HG02571 (cell line): ENCODE results near the gene GPR108.

Experiments
- ATAC-seq: cut with Tn5 transposase; IDR thresholded peaks from one replicate; pipeline ENCODE4 v1.9.1; 2021; ENCODE audit warnings: mild to moderate bottlenecking, moderate library complexity; ENCODE audit not compliant: unreplicated experiment

GPR108 gene

GRCh38 chr19:6737873-6738786 is 750 bp upstream of the GPR108 start:
- ATAC-seq = peak; percentile 1

- ATAC-seq = no peak
Measured at GRCh38 chr19:6736917-6737283, 480 bp downstream of the GPR108 start.

GRCh38 chr19:6736169-6736916 is 1.0 kb downstream of the GPR108 start:
- no peak for ATAC-seq

DNA sequence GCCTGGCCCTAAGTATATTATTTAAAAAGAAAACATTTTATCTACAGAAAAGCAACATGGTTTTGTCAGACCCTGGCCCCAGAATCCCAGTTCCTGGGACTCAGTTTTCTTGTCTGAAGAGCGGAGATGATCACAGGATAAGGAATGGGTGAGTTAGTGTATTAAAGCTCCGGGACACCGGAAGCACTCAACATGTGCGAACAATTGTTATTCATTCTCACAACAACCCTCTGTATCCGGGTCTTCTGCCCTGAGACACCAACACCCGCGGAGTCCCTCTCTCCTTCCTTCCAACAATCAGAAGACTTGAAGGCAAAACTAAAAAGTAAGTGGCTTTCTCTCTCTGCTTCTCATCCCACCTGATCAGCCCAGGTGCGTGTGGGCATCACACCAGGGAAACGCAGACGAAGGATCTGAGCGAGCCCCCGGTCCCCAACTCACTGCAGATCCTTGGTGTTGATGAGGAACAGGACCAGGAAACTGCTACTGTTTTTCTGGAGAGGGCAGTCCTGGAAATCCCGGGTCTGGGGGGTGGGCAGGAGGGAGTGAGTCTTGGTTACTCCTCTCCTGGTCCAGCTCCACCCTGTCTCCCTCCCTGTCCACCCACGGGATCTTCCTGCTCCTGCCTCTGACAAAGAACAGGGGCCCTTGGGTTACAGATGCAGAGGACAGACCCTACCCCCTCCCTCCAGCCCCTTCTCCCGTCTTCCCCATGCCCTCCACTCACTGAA is 2.0 kb downstream of the GPR108 start:
- no peak for ATAC-seq

GRCh38 chr19:6734096-6734696 is 3.2 kb downstream of the GPR108 start:
- ATAC-seq = no peak

DNA sequence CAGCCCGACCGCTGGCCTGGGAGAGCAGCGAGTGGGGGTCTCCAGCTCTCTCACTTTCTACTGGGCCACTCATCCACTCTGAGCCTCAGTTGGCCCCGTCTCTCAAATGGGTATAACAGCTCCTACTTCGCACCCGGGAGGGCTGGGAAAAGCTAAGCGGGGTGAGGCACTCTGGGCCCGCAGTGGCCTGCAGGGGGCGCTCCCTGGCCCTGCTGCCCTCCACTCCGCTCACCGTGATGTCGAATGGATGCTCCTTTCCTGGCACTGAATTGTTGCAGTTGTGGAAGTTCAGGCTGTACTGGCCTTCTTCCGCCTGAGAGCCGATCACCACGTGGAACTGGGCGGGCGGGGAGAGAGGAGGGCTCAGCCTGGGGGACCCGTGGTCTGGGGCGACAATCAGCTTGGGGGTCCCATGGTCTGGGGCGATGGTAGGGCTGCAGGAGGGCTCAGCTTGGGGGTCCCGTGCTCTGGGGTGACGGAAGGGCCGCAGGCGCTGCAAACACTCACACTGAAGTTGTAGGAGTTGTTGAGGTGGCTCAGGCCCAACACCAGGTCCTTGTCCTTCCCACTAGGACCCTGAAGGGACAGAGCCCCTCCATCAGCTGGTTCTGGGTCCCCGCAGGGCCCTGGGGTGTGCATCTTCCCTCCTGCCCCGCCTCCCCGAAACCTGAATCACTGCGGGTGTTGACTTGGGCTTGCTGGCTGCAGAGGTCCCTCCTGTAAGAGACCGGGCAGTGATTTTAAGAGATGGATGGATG is 3.9 kb downstream of the GPR108 start:
- no peak for ATAC-seq

DNA sequence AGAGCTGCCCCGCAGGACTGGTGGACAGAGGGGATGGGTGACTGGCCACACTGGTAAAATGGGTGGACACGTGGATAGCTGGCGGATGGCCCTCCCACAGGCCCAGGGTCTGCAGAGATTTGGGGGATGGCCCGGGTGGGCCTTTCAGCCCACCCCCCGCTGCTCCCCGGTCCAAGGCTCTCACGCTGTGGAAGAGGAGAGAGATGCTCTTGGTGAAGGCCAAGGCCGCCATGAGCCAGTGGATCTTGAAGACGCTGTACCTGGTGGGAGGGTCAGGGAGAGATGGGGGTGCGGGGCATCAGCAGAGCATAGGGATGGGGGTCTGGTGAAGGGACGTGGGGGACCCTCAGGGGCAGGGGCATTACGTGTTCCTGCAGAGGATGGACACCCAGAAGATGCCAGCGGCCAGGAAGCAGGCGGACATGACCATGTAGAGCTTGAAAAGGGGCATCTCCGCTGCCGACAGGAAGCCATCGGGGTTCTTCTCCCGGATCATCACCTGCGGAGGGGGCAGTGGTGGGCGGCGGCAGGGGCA is 4.5 kb downstream of the GPR108 start:
- ATAC-seq = no peak

DNA sequence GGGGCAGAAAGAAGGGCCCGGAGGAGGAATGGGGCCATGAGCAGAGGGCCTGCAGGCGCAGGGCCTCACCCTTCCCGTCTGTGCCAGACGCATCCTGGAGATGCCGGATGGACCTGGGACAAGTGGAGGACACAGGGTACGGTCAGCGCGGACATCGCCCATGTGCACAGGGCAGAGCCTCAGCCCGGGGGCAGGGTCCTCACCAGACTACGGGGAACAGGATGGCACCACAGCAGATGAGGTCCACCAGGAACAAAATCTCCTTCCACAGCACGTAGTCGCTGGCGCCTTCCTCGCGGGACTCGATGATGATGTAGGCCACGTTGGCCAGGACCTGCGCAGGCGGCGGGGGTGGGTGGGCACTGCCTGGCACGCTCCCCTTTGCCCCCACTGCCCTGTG is 5.6 kb downstream of the GPR108 start:
- ATAC-seq = no peak

GRCh38 chr19:6730941-6731670 is 6.3 kb downstream of the GPR108 start:
- ATAC-seq = no peak

DNA sequence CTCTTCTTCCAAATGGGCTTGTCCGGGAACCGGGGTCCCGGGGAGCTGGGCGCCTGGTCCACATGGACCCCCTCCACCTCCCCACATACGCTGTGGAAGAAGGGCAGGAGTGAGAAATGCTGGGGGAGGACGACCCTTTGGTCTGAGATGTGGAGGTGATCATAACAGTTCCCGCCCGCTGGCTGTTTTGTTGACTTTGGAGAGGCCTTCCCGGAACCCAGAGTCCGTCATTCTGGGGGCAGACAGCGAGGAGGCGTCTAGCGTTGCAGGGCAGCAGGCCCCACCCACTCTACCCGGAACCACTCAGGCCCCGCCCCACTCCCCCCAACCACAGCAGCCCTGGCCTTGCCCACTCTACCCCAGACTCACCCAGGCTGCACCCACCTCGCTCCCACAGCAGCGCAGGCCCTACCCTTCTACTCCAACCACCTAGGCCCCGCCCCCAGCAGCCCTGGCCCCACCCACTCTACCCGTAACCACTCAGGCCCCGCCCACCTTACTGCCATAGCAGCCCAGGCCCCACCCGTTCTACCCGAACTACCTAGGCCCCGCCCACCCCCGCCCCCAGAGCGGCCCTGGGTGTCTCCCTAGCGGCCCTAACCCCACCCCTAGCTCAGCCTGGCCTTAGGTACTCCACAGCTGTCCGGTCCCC is 7.1 kb downstream of the GPR108 start:
- no peak for ATAC-seq

GRCh38 chr19:6729573-6730152 is 7.7 kb downstream of the GPR108 start:
- no peak for ATAC-seq

- ATAC-seq = no peak
Measured at GRCh38 chr19:6728346-6728745, 9.0 kb downstream of the GPR108 start.

GRCh38 chr19:6725513-6726231 is 11.7 kb downstream of the GPR108 start:
- no peak for ATAC-seq

- ATAC-seq = no peak
Measured at GRCh38 chr19:6724631-6725492, 12.5 kb downstream of the GPR108 start.

DNA sequence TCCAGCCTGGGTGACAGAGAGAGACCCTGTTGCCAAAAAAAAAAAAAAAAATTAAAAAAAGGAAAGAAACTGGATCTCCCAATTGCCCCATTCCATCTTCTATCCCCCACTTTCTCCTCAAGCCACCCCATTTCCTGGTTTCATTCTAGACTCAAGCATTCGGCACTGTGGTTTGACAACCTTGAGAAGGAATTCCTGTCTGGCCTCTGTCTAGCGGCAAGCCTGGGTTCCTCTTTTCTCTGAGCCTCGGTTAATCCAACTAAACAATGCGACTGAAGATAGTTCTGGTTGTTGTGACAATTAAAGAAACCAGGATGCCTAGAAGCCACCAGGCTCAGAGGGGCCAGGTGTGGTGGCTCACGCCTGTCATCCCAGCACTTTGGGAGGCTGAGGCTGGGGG is 13.6 kb downstream of the GPR108 start:
- no peak for ATAC-seq

DNA sequence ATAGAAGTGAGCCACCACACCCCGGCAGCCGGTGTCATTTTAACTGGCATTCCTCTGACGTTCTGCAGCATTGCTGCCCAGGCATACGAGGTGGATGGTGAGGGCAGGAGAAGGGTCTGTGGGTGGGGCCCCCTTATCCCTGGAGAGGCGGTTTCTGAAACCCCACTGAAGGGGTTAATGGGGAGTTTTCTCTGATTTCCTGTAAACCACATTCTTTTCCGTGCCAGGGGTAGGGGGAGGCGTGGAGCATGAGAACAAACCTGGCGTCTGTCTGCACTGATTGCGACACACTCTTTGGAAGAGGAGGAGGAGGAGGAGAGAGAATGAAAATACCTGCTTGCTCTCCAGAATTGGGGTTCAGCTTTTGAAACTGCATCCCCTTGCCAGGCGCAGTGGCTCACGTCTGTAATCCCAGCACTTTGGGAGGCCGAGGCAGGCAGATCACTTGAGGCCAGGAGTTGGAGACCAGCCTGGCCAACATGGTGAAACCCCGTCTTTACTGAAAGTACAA is 14.2 kb downstream of the GPR108 start:
- no peak for ATAC-seq

- ATAC-seq = no peak
Measured at GRCh38 chr19:6721773-6722172, 15.6 kb downstream of the GPR108 start.
